GM19395 (cell line): ENCODE measurements around the gene EPHA5.

ENCODE experiments used
- ATAC-seq: cut with Tn5 transposase; IDR thresholded peaks from one replicate; pipeline ENCODE4 v1.9.1; 2021; ENCODE audit warnings: mild to moderate bottlenecking, moderate library complexity; ENCODE audit not compliant: unreplicated experiment

Gene EPHA5

DNA sequence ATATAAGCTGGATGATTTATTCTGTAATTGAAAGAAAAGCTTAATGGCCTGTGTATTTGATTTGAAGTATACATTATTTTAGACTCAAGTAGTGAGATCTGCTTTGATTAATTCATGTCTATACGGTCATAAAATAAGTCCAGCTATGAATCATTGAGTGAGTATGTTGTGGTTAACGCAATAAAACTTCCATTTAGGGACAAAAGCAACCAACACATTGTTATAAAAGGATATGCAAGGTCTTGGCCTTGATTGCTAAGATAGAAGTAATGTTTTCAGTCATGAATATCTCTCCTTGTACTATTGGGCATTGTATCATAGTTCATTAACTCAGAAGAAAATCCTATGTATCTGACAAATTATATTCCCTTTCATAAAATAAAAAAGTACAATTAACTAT, 162.1 kb downstream of the EPHA5 start:
- no peak for ATAC-seq

- no peak for ATAC-seq
Measured at GRCh38 chr4:65502131-65502701, 168.1 kb downstream of the EPHA5 start.

- ATAC-seq, result no peak
Measured at GRCh38 chr4:65498606-65499005, 171.7 kb downstream of the EPHA5 start.

DNA sequence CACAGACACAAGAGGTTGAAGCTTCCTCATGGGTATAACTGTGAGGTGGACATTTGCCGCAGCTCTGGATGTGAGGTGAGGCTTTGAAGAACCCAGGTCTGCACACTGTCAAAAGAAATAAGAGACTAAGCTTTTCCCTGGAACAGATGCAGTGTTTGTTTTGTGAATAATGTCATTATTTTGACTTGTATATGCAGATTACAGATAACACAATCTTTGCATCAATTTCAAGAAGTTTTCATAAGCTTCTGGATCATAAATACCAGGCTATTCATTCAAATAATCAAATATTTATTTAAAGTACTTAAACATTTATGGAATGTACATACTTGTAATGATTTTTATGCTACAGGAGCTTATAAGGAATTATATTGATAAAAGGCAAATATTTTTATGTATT, 174.8 kb downstream of the EPHA5 start:
- ATAC-seq, result no peak

GRCh38 chr4:65482410-65482809, 187.9 kb downstream of the EPHA5 start:
- ATAC-seq, result no peak

DNA sequence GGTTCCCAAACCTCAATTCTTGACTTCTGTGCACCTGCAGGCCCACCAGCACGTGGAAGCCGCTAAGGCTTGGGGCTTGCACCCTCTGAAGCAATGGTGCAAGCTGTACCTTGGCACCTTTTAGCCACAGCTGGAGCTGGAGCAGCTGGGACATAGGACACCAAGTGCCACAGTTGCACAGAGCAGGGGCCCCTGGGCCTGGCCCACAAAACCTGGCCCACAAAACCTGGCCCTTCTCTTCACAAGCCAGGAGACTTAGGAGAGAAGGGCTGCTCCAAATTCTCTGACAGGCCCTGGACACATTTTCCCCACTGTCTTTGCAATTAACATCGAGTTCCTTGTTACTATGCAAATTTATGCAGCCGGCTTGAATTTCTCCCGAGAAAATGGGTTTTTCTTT, 197.8 kb downstream of the EPHA5 start:
- ATAC-seq, result no peak

DNA sequence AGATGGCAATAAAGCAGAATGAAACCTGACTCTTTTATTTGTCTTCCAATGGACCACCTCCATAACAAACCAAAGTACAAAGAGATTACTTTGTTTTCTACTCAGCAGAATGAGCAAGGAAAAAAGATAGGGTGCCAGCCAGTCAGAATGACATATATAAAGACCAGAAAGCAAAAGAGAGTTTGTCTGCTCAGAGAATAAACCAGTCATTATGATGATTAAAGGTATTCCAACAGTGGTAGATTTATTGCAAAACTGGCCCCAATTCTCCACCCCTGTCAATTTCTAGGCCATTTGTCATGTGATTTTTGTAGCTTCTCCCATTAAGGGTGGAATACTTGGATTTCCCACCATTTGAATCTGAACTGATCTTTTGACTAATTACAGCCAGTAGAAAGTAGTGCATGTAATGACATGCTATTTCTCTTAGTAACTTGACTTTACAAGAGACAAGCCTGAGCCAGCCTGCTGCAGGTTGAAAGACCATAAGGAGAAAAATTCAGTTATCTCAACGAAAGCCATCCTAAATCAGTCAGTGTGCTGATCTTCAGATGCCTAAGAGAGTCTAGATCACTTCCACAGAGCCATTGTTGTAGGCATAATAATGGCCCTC, 203.1 kb downstream of the EPHA5 start:
- no peak for ATAC-seq

DNA sequence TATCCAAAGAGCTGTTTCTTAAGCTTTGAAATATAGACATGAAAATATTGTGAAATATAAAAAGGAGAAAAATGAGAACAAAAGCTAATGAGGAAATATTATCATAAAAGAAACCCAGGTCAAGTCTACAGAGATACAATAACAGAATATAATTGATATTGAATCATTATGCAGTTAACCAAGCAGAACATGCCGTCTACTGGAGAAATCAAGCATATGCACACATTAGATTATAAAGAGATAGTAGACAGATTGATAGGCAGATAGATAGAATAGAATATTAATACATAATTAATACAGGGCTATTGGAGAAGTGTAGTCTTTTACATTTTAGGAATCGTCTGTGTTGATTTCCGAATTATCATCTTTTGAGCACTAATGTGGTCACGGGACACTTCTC, 208.5 kb downstream of the EPHA5 start:
- ATAC-seq, result no peak

GRCh38 chr4:65457011-65457410, 213.3 kb downstream of the EPHA5 start:
- ATAC-seq, result no peak

DNA sequence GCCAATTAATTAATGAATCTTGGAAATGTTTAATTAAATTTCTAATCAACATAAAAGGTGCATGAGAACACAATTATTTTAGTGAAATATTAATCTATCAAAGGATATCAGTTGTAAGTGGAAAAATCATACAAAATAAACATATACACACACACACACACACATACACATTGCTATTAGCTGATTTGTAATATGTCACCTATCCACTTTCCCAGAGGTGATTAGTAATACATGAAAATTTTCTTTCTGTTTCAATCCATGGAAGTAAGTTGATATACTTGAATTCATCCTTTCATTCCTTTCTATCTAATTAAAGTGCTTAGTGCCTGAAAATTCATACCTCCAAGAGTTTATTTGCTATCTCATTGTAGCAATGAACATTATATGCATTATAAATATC, 213.7 kb downstream of the EPHA5 start:
- no peak for ATAC-seq

DNA sequence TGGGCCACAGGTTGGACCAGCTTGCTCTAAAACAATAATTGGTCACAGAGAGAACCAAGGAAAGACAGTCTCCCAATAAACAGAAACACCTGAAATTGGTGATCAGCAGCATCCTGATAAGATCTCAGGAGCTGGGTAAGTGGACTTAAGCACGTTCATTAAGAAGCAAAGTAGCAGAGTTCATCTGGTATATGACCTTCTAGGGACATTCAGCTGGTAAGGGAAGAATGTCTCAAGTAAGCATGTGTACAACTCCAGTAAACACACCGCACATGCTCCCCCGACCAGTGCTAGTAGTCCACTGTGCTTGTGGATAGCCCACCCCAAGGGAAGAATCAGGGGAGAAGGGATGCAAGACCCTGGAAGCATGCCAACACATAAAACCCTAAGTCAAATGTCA, 216.9 kb downstream of the EPHA5 start:
- no peak for ATAC-seq

GRCh38 chr4:65450899-65451298, 219.4 kb downstream of the EPHA5 start:
- no peak for ATAC-seq

DNA sequence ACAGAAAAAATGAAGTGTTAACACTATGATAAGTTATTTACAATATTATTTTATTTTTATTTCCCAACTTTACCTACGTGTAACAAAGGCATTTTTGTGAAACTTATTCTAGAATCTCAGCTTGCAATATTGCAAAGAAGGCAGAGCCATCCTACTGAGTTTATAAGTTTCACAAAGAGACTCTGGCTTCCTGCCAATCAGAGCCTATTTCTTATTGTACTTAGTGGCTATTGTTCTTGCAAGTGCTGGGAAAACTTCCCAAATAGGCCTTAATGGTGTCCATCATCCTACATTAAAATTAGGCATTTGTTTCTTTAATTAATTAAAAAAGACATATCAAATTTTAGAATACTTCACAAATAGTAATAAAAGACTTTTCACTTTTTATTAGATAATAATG, 233.2 kb downstream of the EPHA5 start:
- ATAC-seq, result no peak

GRCh38 chr4:65422109-65422508, 248.2 kb downstream of the EPHA5 start:
- ATAC-seq, result no peak

- no peak for ATAC-seq
Measured at GRCh38 chr4:65420036-65420435, 250.3 kb downstream of the EPHA5 start.

- ATAC-seq, result no peak
Measured at GRCh38 chr4:65416891-65417290, 253.4 kb downstream of the EPHA5 start.

GRCh38 chr4:65407483-65407882, 262.8 kb downstream of the EPHA5 start:
- ATAC-seq, result no peak

DNA sequence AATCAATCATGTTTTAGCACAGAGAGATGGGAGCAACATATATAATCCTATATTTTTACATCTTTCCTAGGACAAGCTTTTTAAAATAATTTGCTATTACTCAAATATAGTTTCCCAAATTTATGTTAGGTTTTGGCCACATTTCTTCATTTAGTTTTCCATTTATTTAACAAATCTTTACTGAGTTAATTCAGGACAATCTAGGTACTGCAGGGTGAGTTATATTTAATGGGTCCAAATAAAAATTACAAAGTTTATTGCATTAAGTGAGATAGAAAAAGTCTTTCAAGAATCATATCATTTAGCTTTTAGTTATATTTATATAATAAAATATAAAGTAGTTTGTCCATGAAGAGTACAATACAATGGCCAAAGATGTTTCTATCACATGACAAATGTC, 269.2 kb downstream of the EPHA5 start:
- no peak for ATAC-seq

DNA sequence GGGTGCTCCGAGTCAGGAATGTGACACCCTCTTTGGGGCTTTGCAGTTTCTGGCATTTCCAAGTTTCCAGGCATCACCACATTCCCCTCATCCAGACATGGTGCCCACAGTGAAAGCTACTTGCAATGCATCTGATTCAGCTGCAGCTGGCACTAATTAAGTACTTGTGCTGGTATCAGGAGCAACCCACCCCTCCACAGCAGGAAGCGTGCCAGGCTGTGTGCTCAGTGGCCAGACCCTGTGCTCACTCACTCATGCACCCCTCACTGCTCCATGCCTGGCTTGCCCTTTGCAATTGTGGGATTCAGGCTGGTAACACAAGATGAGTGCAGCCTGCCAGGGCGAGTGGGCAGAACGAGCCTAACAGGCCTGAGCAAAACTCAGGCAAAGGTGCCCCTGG, 271.2 kb downstream of the EPHA5 start:
- ATAC-seq, result no peak

DNA sequence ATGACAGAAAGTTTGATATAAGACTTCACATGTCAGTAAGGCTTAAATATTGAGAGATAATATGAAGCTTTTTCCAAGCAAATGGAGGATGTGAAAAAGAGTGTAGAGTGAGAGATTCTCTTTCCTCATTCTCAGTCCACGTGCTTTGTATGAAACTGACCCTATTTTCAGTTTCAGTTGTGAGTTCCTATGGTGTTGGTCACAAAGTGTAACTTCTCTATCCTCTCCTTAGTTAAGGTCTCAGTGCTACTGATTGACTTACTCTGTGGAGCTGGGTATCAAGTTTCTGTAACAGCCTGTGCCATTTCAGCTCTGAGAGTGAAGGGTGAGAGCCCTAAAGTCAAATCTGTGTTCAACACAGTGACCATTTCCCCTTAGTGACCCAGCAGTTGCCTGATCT, 277.2 kb downstream of the EPHA5 start:
- ATAC-seq, result peak; percentile 76

DNA sequence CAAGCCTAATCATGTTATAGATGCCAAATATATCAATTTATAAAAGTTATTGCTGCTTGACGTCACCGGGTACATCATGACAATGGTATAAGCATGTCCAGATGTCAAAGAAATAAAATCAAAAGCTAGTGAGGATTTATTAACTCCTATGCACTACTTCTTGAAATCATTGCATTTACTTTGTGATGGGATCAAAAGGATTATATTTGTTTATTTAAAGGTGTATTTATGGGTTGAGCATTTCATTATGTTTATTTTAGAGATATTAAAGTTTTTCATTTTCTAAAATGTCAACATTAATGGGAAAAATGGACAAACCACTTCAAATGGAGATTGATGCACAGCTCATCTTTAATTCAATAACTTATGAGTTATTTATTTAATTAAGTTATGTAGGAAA, 277.8 kb downstream of the EPHA5 start:
- no peak for ATAC-seq

GRCh38 chr4:65391814-65392213, 278.5 kb downstream of the EPHA5 start:
- ATAC-seq, result no peak

DNA sequence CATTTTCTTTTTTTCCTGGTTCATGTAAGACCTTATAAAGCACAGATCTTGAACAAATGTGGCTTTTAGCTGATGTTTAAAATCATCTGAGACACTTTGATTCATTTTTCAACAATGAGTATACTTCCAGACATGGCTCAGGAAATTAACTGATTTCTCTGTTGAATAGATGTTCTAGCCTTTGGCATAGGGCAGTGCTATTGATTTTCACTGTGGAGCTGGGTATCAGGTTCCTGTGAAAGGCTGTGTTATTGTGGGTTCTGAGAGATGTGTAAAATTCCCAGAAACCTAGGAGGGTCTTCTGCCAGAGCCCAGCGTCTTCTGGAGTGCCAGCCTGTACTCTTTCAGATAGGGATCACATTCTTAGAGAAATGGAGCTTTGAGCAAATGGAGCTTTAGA, 278.9 kb downstream of the EPHA5 start:
- no peak for ATAC-seq
